GM19238 (cell line): Measurements from ENCODE around the gene ZXDC.

ENCODE experiments used
- DNase-seq: peaks from one replicate; pipeline ENCODE4 v3.0.0; 2011; ENCODE audit warnings: low spot score; ENCODE audit not compliant: insufficient read length

The ZXDC gene

GRCh38 chr3:126416943-126417342 is 58.7 kb downstream of the ZXDC start:
- no peak for DNase-seq

DNA sequence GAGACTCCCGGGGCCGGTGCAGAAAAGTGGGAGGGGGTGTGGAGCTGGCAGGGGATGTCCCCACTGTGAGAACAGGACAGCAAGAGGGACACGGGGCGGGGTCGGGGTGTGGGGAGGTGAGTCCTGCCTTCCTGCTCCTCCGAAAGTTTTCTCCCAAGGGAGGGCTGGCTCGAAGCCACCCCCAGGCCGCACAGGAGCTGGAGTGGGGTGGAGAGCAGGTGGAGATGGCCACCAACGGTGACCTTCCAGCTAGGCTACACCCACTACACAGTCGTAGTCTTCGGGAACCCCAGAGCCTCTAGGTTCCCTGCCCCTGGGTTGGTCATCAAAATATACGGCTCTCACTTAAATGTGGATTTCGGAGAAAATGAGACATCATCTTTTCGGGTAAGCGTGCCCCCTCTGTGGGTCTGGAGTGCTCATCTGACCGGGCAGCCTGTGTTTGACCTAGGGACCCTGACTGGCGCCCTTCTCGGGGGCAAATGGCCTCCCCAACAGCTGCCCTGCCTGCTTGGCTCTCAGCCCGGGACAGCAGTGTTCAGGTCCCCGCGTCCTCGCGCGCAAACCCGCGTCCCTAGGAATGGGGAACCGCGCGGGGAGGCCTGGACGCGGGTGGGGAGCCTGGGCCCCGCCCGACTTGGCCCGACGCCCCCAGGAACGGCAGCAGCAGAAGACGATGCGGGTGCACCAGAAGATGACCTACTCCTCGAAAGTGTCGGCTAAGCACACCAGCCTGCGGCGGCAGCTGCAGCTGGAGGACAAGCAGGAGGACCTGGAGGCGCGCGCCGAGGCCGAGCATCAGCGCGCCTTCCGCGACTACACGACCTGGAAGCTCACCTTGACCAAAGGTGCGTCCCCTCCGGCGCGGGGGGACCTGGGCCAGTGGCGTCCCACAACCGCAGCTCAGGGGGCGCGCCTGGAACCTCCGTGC is 59.8 kb downstream of the ZXDC start:
- DNase-seq: no peak

- no peak for DNase-seq
Measured at GRCh38 chr3:126414961-126415660, 60.6 kb downstream of the ZXDC start.

- DNase-seq: no peak
Measured at GRCh38 chr3:126414406-126414805, 61.3 kb downstream of the ZXDC start.

DNA sequence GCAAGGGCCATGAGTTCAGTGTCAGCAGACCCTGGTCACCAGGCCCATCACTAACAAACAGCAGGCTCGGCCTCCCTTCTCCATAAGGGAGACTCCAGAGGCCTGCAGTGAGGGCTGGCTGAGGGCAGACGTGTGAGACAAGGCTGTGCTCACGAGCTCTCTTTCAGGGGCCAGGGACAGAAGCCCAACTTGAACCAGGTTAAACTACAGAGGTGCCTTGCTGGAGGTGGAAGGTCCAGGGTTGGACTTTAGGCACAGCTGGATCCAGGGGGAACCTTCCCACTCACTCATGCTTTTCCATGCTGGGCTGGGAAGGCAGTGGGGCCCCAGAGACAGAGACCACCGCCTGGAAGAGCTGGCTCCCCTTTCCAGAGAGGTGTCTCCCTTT is 62.0 kb downstream of the ZXDC start:
- DNase-seq: no peak

DNA sequence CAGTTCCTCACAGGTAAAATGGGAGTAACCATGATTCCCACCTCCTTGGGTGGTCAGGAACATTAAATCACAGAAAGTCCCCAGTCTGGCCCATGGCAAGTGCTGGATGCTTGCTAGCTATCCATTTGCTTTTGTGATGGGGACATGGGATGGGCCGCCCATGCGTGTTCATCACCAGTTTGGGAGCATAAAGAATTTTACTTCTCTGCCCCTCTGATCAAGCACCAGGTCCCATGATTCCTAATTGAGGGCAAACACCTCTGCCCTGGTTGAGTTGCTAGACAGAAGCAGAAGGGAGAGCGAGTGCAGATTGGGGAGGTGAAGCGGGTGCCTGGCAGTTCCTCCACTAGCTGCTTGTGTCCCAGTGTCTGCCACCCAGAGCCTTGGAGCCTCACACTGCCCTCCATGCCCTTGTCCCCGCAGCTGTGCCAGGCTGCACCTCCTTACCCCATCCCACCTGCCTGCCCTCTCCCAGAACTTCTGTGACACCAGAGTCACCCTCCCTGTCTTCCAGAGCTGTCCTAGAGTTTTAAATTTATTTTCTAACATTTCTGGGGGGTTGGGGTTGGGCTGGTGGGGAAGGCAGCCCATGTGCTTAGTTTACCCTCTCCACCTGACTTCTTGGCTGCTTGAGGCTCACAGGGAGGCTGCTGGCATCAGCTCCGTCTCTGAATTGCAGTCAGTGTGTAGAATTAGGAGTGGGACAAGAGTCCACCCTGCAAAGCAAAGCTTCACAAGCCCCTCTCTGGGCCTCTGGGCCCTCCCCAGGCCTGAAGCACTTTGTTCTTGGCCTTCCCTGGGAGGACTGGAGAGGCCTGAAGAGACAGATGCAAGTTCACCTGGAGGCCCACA is 62.6 kb downstream of the ZXDC start:
- DNase-seq: no peak

DNA sequence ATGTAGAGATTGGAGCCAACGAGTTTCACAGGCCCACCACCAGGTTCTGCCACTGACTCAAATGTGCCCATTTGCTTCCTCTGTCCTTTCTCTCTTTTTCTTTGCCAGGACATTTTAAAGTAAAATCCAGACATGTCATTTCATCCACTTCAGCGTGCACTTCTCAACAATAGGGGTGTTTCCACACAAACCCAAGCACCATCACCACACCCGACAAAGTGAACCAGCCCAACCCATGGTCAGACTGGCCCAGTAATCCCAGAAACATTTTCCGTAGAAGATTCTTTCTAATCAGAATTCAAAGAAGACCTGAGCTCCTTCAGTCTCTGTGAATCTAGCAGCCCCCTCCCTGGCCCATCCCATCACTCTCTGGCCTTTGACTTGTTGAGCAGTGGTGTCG is 67.6 kb downstream of the ZXDC start:
- no peak for DNase-seq

DNA sequence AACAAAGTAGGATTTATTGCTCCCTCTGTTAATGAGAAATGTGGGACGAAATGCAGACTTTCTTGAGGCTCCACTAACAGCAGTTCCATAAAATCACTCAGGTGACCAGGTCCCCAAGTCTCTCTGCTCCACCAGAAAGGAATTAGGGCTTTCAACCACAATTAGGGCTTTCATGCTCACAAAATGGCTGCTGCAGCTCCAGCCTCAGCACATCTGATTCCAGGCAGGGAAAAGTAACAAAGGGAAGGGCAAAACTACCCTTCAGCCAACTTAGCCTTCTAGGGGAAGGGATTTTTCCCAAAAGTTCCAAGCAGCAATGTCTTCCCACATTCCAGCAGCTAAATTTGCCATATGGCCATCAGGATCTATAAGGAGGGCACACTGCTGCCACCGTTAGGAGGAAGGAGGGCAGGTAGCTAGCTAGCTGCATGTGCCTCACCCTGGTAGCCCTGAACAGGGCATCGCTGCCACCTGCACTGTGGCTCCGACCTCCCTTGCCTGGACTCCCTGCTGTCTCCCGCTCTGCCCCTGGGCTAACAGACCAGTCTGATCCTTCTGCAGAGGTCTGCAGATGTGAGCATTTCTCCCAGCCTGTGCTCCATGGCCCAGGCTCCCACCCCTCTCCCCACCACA is 68.2 kb downstream of the ZXDC start:
- DNase-seq: no peak

DNA sequence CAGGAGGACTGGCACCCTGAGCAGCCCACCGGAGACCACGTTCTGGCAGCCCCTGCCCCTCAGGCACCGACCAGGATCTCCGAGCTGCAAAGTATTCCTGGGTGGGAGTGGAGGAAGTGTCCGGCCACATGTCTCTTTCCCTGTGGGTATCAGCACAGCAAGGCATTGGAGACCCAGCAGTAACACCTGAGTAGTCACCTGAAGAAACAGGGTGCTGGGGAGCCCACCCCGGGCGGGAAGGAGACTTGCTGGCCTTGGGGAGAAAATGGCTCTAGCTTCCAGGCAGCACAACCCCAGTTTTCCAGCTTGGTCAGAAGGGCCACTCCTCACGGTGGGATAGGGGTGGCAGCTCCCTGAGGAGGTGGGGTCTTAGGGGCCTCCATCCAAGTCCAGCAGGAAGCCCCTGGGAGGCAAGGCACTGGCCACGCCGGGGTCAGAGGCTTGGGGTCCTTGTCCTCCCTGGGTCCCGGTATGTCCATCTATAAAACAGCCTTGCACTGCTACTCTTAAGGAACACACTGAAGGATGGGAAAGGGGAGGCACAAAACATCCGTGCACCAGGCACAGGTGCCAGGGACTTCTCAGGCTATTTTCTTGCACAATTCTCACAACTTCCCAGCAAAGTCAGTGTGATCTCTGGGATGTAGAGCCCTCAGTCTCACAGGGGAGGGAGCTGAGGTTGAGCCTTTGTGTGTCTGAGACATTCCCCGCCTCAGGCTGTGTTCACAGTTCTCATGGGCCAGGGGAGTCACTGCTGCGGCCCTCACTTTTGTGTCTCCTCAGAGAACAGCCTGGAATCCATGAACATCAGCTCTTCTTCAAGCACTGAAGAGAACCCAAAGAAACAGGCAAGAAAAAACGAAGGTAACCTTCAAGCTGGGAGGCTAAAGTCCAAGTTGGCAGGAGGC is 69.0 kb downstream of the ZXDC start:
- no peak for DNase-seq

GRCh38 chr3:126402666-126403302 is 72.9 kb downstream of the ZXDC start:
- DNase-seq: no peak

- no peak for DNase-seq
Measured at GRCh38 chr3:126402178-126402577, 73.5 kb downstream of the ZXDC start.

GRCh38 chr3:126401611-126402160 is 74.0 kb downstream of the ZXDC start:
- DNase-seq: no peak

GRCh38 chr3:126399756-126400155 is 75.9 kb downstream of the ZXDC start:
- no peak for DNase-seq

- peak; percentile 19 for DNase-seq
Measured at GRCh38 chr3:126399351-126399735, 76.3 kb downstream of the ZXDC start.

DNA sequence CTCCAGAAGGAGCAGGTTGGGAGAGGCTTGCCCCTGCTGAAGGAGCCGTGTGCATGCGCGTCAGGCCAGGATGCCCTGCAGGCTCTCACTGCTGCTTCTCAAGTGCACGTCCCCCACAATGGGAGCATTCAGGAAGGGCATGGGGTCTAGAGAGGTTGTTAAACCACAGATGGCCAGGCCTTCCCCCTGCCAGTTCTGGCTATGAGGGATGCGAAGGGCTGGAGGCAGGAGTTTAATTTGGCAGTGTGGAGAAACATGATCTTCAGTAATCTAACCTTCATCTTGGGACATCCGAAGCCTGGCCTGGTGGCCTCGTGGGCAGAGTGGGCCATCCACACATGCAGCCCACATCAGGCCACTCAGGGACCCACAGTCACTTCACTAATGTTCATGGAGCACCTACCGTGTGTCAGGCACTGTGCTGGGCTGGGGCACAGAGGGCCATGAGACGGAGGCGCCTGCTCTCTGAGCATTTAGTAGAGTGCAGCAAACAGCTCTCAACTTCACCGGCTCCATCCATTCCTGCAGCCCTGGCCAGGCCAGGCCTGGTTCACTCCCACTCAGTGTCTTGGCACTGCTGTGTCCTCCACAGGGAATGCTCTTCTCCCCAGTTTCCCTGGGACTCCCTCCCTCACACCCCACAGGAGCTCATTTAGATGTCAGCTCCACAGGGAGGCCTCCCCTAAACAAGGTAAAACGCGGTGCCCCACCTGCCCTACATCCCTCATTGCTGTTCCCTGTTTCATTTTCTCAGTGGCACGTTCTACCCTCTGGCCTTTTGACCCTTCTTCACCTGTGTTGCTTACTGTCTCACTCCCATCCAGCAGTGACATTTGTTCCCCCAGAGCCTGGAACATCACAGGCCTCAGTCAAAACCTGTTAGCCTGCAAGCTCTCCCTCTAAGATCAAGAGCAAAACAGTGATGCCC is 77.0 kb downstream of the ZXDC start:
- no peak for DNase-seq

DNA sequence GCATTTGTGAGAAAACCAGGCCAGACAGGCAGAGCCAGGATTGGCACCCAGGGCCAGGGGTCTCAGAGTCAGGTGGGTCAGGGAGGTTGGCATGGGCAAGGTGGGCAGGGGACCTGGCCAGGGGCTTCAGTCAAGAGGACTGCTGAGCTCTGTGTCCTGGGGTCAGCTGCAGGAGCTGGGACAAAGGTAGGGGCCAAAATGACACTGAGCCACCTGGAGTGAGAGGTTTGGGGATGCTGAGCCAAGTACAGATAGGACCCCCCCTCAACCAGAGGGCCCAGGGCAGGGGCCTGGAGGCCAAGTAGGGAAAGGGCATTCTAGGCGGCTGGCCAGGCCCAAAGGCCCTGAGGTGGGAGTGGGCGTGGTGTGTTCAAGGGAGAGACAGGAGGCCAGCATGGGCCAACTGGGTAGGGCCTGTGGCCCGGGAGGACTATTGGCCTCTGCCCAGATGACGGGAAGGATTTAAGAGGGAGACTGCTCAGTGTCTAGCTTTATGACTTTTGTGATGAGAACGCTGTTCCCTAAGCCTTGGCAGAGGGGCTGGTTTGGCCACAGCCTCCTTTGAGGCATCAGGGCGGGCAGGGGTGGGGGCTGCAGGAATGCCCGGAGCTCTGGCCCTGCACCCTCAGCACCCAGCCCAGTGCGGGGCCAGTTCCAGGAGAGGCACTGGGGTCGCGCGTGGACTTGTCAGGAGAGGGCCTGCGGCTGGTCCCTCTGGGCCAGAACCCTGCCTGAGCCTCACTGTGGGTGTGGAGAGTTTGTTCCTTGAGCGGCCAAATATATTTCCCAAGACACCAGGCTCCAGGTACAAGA is 77.9 kb downstream of the ZXDC start:
- DNase-seq: no peak

GRCh38 chr3:126396536-126396935 is 79.2 kb downstream of the ZXDC start:
- DNase-seq: no peak
